ENCODE results near the gene SLC5A7.

SLC5A7 gene

DNA sequence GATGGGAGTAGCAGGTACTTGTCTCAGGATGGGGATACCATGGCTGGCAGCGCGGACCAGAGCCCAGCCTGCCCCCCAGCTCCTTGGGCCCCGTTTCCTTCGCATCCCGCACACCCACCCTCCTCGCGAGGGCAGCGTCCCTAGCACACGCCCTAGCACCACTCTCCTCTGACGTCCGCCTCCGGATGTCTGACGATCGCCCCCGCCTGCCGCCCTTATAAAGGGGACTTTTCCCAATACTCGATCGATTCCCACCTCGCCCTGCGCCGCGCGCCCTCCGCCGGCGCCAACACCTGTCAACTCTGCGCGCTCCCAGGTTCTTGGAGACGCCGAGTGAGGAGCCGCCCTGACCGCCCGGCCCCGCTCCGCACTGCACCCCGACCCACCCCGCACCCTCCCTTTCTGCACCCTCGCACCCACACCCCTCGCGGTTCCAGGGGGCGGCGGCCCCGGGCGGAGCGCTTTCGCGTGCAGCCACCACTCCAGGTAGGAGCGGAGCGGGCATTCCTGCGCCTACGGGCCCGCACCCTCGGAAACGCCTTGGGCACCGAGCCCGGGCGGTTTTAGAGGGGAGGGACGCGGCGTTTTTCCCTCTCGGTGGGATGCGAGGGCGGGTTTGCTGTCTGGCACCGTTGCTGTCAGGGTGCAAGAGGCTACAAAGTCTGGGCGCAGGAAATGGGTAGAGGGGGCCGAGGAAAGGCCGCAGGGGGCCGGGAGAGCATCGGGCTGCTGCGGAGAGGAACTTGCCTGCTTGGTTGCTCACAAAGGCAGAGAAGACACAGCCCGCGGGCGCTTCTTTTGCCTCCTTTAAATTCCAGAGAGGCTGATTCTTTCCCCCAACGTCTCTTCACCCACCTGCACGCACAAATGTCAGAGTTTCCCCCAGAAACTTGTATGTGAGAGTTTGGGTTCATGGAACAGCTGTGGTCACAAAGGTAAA lies at the start of gene SLC5A7:
Gene SLC5A7, plus strand, starts transcription at position 247 of the 940 bp plus-strand sequence. CDS start 1,632 bp downstream, outside the sequence.
- no peak for DNase-seq (ENCODE audit: low read depth in 2 of 2)

GRCh38 chr2:107961395-107961794 lies 24.9 kb upstream of the SLC5A7 start:
- DNase-seq (ENCODE audit: low read depth in 2 of 2) = no peak

GRCh38 chr2:107964185-107964584 lies 22.1 kb upstream of the SLC5A7 start:
- no peak for DNase-seq (ENCODE audit: low read depth in 2 of 2)

- no peak for DNase-seq (ENCODE audit: low read depth in 2 of 2)
Measured at GRCh38 chr2:107984707-107985106, 1.6 kb upstream of the SLC5A7 start.

- DNase-seq (ENCODE audit: low read depth in 2 of 2) = no peak
Measured at GRCh38 chr2:107988108-107988507, 1.8 kb downstream of the SLC5A7 start.

GRCh38 chr2:107989445-107989844 lies 3.1 kb downstream of the SLC5A7 start:
- no peak for DNase-seq (ENCODE audit: low read depth in 2 of 2)

- DNase-seq (ENCODE audit: low read depth in 2 of 2) = no peak
Measured at GRCh38 chr2:107990718-107991117, 4.4 kb downstream of the SLC5A7 start.

DNA sequence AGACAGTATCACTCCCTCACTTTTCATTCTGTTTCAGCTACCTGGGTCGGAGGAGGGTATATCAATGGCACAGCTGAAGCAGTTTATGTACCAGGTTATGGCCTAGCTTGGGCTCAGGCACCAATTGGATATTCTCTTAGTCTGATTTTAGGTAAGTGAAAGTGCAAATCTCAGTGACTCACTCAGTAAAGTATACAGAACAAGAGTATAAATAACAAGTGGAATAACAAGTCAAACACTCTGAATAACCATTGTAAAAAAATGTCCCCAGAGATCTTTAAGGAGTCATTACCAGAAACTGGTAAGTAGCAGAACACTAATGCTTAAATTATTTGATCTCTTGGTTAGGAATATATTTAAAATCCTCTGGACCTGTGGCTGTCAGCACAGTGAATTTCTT lies 5.7 kb downstream of the SLC5A7 start:
- no peak for DNase-seq (ENCODE audit: low read depth in 2 of 2)

GRCh38 chr2:107999158-107999557 lies 12.8 kb downstream of the SLC5A7 start:
- DNase-seq (ENCODE audit: low read depth in 2 of 2) = no peak

GRCh38 chr2:108010912-108011591 lies 24.7 kb downstream of the SLC5A7 start:
- DNase-seq (ENCODE audit: low read depth in 2 of 2) = no peak

DNA sequence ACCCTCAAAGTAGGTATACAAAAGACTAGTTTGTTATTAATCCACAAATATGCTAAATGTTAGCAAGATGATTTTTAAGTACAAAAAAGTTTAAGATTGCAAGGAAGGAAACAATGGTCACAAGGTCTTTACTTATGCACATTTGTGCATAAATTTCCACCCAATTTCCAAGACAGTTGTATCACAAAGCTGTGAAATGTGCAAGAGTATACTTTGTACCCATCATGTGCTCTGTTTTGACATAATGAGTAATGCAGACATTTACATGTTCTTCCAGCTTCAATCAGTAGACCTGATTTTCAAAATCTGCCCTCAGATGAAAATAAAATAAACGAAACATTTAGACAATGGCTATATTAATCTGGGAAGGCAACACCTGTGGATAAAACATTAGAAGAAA lies 27.0 kb downstream of the SLC5A7 start:
- DNase-seq (ENCODE audit: low read depth in 2 of 2) = no peak

DNA sequence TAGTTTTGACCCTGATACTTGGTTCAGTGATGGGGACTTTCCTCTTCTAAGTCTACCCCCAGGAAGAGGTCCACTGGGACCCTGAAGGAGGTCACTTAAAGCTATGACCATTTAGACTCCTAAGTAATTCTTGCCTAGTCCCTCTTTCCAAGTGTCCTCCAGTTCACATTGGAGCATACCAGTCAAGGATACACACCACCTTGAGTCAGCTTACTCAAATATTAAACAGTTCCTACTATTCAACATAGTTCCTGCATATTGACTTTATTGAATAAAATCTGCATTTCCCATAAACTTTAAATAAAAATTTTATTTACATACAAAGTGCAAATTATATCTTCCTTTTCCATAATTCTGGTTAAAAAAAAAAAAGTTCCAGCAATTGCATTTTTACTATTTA lies 36.3 kb downstream of the SLC5A7 start:
- no peak for DNase-seq (ENCODE audit: low read depth in 2 of 2)

GRCh38 chr2:108023776-108024175 lies 37.5 kb downstream of the SLC5A7 start:
- no peak for DNase-seq (ENCODE audit: low read depth in 2 of 2)

- no peak for DNase-seq (ENCODE audit: low read depth in 2 of 2)
Measured at GRCh38 chr2:108026092-108026794, 39.9 kb downstream of the SLC5A7 start.

DNA sequence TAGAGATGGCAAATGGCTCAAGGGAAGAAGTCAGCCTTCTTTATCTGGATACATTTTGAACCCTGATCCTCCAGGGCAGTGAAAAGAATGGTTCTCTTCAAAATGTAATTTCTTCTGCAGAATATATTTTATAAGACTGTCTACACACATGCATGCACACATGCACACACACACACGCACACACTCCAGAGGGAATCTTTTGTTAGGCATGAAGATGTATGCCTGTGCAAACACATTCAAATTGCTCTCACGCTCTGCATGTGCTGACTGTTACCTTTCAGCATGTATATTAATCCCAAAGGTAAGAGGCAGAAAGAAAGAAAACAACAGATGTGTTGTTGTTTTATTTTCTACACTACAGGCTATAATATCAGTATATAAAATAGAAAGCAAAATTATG lies 43.2 kb downstream of the SLC5A7 start:
- DNase-seq (ENCODE audit: low read depth in 2 of 2) = no peak

DNA sequence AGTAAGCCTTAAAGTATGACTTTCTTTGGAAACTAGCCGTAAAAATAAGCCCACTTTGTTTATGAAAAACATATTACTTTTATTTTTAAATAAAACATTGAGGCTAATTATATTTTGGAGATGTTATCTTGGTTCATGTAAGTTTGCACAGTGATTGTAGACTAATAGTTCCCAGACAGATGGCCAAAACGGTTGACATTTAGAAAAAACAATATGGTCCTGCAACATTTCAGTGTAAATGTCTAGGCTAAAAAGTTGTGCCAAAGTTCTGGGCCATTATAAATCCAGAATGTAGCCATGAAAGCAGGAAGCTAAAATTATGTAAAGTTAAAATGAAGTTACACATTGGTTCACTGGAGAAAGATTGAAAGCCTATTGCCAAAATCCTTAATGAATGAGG lies 43.6 kb downstream of the SLC5A7 start:
- no peak for DNase-seq (ENCODE audit: low read depth in 2 of 2)

GRCh38 chr2:108031471-108031941 lies 45.2 kb downstream of the SLC5A7 start:
- no peak for DNase-seq (ENCODE audit: low read depth in 2 of 2)

DNA sequence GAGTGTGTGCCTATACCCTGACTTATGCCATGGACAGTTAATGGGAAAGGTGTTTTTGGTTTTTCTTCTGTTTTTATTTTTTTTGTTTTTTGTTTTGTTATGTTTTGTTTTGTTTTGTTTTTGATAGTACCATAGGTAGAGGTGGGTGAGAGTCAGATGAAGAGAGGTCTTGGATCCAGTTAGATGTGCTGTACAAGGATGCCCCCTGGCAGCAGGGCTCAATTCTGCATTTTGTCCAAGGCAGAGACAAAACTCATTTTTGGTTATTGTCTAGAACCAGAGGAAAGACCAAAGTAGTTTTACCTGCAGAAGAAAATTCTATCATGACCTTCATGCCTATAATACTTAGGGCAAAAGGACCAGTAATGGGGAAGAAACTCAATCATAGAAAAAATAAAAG lies 48.5 kb downstream of the SLC5A7 start:
- DNase-seq (ENCODE audit: low read depth in 2 of 2) = no peak

GRCh38 chr2:108048752-108049151 lies 62.4 kb downstream of the SLC5A7 start:
- no peak for DNase-seq (ENCODE audit: low read depth in 2 of 2)

DNA sequence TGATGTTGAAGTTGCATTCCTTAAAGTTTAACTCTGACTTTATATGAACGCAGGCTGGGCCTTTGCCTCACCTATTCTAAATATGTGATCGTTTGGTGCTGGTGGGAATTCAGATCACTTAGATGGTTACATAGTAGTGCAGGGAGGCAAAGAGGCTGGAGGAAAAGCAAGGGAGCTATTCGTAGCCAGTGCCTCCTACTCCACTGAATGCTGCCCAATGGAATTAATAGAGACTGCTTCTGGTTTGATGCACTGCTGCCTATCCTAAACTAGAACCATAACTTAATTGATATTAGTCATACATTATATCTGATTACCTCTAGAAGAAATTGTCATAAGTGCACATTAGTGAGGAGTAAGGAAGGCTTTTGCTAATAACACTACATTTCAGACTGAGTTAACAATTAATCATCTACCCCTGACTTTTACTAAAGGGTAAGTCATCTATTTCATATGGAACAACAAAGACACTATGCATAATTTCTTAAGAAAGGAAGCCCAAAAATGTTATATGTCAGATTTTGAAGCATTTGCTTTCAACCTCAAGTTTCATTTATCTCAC lies 72.3 kb downstream of the SLC5A7 start:
- DNase-seq (ENCODE audit: low read depth in 2 of 2) = no peak

GRCh38 chr2:108061439-108062042 lies 75.2 kb downstream of the SLC5A7 start:
- no peak for DNase-seq (ENCODE audit: low read depth in 2 of 2)
